Measurements from ENCODE around the gene SPOCK2. TPM values are rescaled to one million over a fixed set of nuclear protein-coding genes. Genes with fewer than 3 reads are reported as not detected.

The SPOCK2 gene
- total and polyA plus RNA-seq, 2 donors (not counting 3 experiments of a cell fraction or from before 2014, with no cell fraction given): 0.40 to 1.1 TPM

DNA sequence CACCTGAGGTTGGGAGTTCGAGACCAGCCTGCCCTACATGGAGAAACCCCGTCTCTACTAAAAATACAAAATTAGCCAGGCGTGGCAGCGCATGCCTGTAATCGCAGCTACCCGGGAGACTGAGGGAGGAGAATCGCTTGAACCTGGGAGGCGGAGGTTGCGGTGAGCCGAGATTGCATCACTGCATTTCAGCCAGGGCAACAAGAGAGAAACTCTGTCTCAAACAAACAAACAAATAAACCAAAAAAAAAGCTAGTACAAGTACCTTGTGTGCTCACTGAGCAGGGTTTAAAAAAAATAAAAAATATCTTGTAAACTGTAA, 11.2 kb upstream of the SPOCK2 start:
- BruUV-seq (replicated peaks): no TSS peak
- DNase-seq (ENCODE audit: low read depth, low spot score) (no peak), FAIRE-seq (no peak)
- Histone ChIP-seq H3K9ac (replicated peaks; ENCODE audit: extremely low read depth, insufficient read depth, low read length) (no peak overlapping the region), H3K4me2 (ENCODE audit: insufficient read depth, low read length) (no peak overlapping the region), H3K9me3 (replicated peaks; ENCODE audit: control insufficient read depth, insufficient read depth, low read length) (no peaks in the 10 kb centered on the region), H3K9me1 (replicated peaks; ENCODE audit: control insufficient read depth, extremely low read depth, insufficient read depth, low read length) (no peaks in the 10 kb centered on the region), H2AFZ (ENCODE audit: low read depth, low read length) (no peak overlapping the region), H4K20me1 (replicated peaks; ENCODE audit: control insufficient read depth, extremely low read depth, insufficient read depth, low read length) (no peaks in the 10 kb centered on the region), H3K79me2 (ENCODE audit: control insufficient read depth, insufficient read depth, low read length) (no peaks in the 10 kb centered on the region), H3K27me3 (ENCODE audit: control insufficient read depth in 2 of 2, insufficient read depth in 2 of 2, low read length in 2 of 2) (no peaks in the 10 kb centered on the region), H3K4me1 (ENCODE audit: control insufficient read depth, extremely low read depth, insufficient read depth, low read length) (peaks cover 24% of the 10 kb centered on the region), H3K36me3 (ENCODE audit: control insufficient read depth in 2 of 2, extremely low read depth in 1 of 2, insufficient read depth in 2 of 2, low read length in 2 of 2) (peaks cover 0 to 2% of the 10 kb centered on the region in 2 experiments), H3K4me3 (replicated peaks in 1 of 3; ENCODE audit: insufficient read depth in 1 of 3, low read depth in 1 of 3, low read length in 3 of 3) (no peak overlapping the region), H3K27ac (ENCODE audit: insufficient read depth, low read depth, low read length) (no peak overlapping the region)
- CTCF ChIA-PET: interaction anchor here (0.8 kb wide), 1 partner anchor 37 kb away, joined by 3 read pairs; no protein-coding TSS in a partner anchor
- intact Hi-C loops (cut with micrococcal nuclease): no loop called here
- dilution Hi-C loops (cut with MboI; ENCODE audit: extremely low pct_ligation_motif_present, low sequenced_read_pairs): no loop called here
- no peak for TF ChIP-seq MYC (IDR thresholded peaks at IDR 0.05; ENCODE audit: low read depth, low read length)
- TF ChIP-seq, protein P1, sequence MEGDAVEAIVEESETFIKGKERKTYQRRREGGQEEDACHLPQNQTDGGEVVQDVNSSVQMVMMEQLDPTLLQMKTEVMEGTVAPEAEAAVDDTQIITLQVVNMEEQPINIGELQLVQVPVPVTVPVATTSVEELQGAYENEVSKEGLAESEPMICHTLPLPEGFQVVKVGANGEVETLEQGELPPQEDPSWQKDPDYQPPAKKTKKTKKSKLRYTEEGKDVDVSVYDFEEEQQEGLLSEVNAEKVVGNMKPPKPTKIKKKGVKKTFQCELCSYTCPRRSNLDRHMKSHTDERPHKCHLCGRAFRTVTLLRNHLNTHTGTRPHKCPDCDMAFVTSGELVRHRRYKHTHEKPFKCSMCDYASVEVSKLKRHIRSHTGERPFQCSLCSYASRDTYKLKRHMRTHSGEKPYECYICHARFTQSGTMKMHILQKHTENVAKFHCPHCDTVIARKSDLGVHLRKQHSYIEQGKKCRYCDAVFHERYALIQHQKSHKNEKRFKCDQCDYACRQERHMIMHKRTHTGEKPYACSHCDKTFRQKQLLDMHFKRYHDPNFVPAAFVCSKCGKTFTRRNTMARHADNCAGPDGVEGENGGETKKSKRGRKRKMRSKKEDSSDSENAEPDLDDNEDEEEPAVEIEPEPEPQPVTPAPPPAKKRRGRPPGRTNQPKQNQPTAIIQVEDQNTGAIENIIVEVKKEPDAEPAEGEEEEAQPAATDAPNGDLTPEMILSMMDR (IDR thresholded peaks at IDR 0.05; ENCODE audit: extremely low read depth in 1 of 2, insufficient read depth in 1 of 2, low read depth in 1 of 2, low read length in 2 of 2): no peak
- no peak for TF ChIP-seq POLR2AphosphoS5 (IDR thresholded peaks at IDR 0.05; ENCODE audit: insufficient read depth, low read depth, low read length)
- no peak for TF ChIP-seq FOS (IDR thresholded peaks at IDR 0.05; ENCODE audit: borderline replicate concordance, insufficient read depth, low read length)
- TF ChIP-seq GATA2 (IDR thresholded peaks at IDR 0.05; ENCODE audit: insufficient read depth, insufficient read length, low read depth, low read length): no peak
- no peak for TF ChIP-seq EZH2 (IDR thresholded peaks at IDR 0.05; ENCODE audit: borderline replicate concordance, low read depth, low read length, severe bottlenecking)
- TF ChIP-seq JUN (IDR thresholded peaks at IDR 0.05; ENCODE audit: borderline replicate concordance, insufficient read depth, insufficient read length, low read depth): no peak
- TF ChIP-seq POLR2A (IDR thresholded peaks at IDR 0.05; ENCODE audit: low read depth, low read length): no peak
- TF ChIP-seq, protein P2, sequence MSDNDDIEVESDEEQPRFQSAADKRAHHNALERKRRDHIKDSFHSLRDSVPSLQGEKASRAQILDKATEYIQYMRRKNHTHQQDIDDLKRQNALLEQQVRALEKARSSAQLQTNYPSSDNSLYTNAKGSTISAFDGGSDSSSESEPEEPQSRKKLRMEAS (IDR thresholded peaks at IDR 0.05; ENCODE audit: insufficient read depth, insufficient read length): no peak
- POLR2A ChIA-PET: no interaction called here
